ENCODE data around the gene ENTPD1.

ENTPD1 gene

GRCh38 chr10:95889830-95890229, 133.9 kb downstream of the ENTPD1 start:
- Histone ChIP-seq H3K36me3 (ENCODE audit: control insufficient read depth in 2 of 2, insufficient read depth in 1 of 2, low read length in 2 of 2) (peaks cover 4 to 7% of the 10 kb centered on the region in 2 experiments), H3K4me3 (ENCODE audit: low read depth, low read length) (no peak overlapping the region), H3K4me1 (ENCODE audit: control insufficient read depth, insufficient read depth, low read length) (no peaks in the 10 kb centered on the region), H3K27ac (ENCODE audit: extremely low read depth, low read depth, low read length) (no peak overlapping the region), H3K9me3 (ENCODE audit: control insufficient read depth, insufficient read depth, low read depth, low read length) (no peaks in the 10 kb centered on the region)
- ChIA-PET CTCF (interaction anchor here (0.6 kb wide), 2 partner anchors 13 to 298 kb away, joined by 3 to 4 read pairs; no protein-coding TSS in a partner anchor), POLR2A (no interaction called here)
- TF ChIP-seq ZNF580 (tag by site-specific recombination; IDR thresholded peaks at IDR 0.05) (no peak), ZNF2 (tag by site-specific recombination; IDR thresholded peaks at IDR 0.05) (no peak), ZBTB26 (tag by site-specific recombination; optimal IDR thresholded peaks at IDR 0.05) (no peak), KLF10 (tag by site-specific recombination; IDR thresholded peaks at IDR 0.05) (no peak), ATF2 (tag by site-specific recombination; IDR thresholded peaks at IDR 0.05; ENCODE audit: low read depth) (no peak), ZNF175 (tag by site-specific recombination; IDR thresholded peaks at IDR 0.05) (no peak), ZNF529 (tag by site-specific recombination; IDR thresholded peaks at IDR 0.05; ENCODE audit: insufficient replicate concordance) (no peak), FEZF1 (tag by site-specific recombination; IDR thresholded peaks at IDR 0.05) (no peak), ZNF398 (tag by site-specific recombination; IDR thresholded peaks at IDR 0.05) (no peak)

- Histone ChIP-seq H3K4me1 (ENCODE audit: control insufficient read depth, insufficient read depth, low read length) (no peaks in the 10 kb centered on the region), H3K9me3 (ENCODE audit: control insufficient read depth, insufficient read depth, low read depth, low read length) (no peaks in the 10 kb centered on the region), H3K36me3 (ENCODE audit: control insufficient read depth in 2 of 2, insufficient read depth in 1 of 2, low read length in 2 of 2) (peaks cover 33 to 37% of the 10 kb centered on the region in 2 experiments), H3K4me3 (ENCODE audit: low read depth, low read length) (no peak overlapping the region), H3K27ac (ENCODE audit: extremely low read depth, low read depth, low read length) (no peak overlapping the region)
- ChIA-PET CTCF (interaction anchor here (0.6 to 1.8 kb wide), 2 partner anchors 203 to 873 kb away, joined by 3 to 6 read pairs; partner anchors contain the start of gene TCTN3), POLR2A (interaction anchor here (1.7 kb wide), 1 partner anchor 11 kb away, joined by 5 read pairs; the partner anchor contains the start of gene CC2D2B)
- TF ChIP-seq ZNF76 (tag by site-specific recombination; IDR thresholded peaks at IDR 0.05; ENCODE audit: borderline replicate concordance, low read depth) (no peak), ZNF274 (IDR thresholded peaks at IDR 0.05; ENCODE audit: low read length) (no peak), ZNF274 (tag by site-specific recombination; IDR thresholded peaks at IDR 0.05; ENCODE audit: borderline replicate concordance) (no peak), ZBTB8A (tag by site-specific recombination; IDR thresholded peaks at IDR 0.05) (no peak), ZNF473 (tag by site-specific recombination; IDR thresholded peaks at IDR 0.05) (no peak), YY2 (tag by site-specific recombination; IDR thresholded peaks at IDR 0.05) (no peak), PRDM1 (tag by site-specific recombination; IDR thresholded peaks at IDR 0.05) (no peak), ZNF350 (tag by site-specific recombination; IDR thresholded peaks at IDR 0.05) (no peak), ZNF596 (tag by site-specific recombination; IDR thresholded peaks at IDR 0.05) (no peak), ZNF155 (tag by site-specific recombination; IDR thresholded peaks at IDR 0.05) (no peak), ZNF843 (tag by site-specific recombination; IDR thresholded peaks at IDR 0.05) (no peak), ZNF341 (tag by site-specific recombination; IDR thresholded peaks at IDR 0.05; ENCODE audit: low read depth) (no peak), ZNF366 (tag by site-specific recombination; conservative IDR thresholded peaks at IDR 0.05) (no peak), ZSCAN5A (tag by site-specific recombination; IDR thresholded peaks at IDR 0.05) (no peak), ZNF555 (tag by site-specific recombination; conservative IDR thresholded peaks at IDR 0.05) (no peak), ZNF214 (tag by site-specific recombination; IDR thresholded peaks at IDR 0.05; ENCODE audit: borderline replicate concordance) (no peak), ZNF121 (tag by site-specific recombination; IDR thresholded peaks at IDR 0.05) (no peak), ZNF707 (tag by site-specific recombination; IDR thresholded peaks at IDR 0.05) (no peak)
These were observed 140.3 kb downstream of the ENTPD1 start for GRCh38 chr10:95896071-95896850.

Measured in HEK293 (cell line).